ENCODE measurements around the gene CDH4. TPM values are rescaled to one million over a fixed set of nuclear protein-coding genes. Genes with fewer than 3 reads are reported as not detected.
"Not testable (repeated sequence)": the region's sequence is repeated elsewhere in the genome, so short reads cannot be mapped to it uniquely, and the experiment has no call there.

CDH4 gene
- polyA plus RNA-seq, 3 donors = 6.9 to 8.7 (median 7.9) TPM

GRCh38 chr20:61853073-61854005 lies 601.3 kb downstream of the CDH4 start:
- no peak for DNase-seq (ENCODE audit: extremely low read depth in 1 of 11, low read depth in 9 of 11, low spot score in 4 of 11)

- DNase-seq (ENCODE audit: extremely low read depth in 1 of 11, low read depth in 9 of 11, low spot score in 4 of 11) = not testable (repeated sequence)
Measured at GRCh38 chr20:61854538-61854937, 602.5 kb downstream of the CDH4 start.

GRCh38 chr20:61855286-61855685 lies 603.2 kb downstream of the CDH4 start:
- DNase-seq (ENCODE audit: extremely low read depth in 1 of 11, low read depth in 9 of 11, low spot score in 4 of 11) = no peak

- DNase-seq (ENCODE audit: extremely low read depth in 1 of 11, low read depth in 9 of 11, low spot score in 4 of 11) = no peak
Measured at GRCh38 chr20:61856626-61857413, 604.8 kb downstream of the CDH4 start.

GRCh38 chr20:61857414-61857775 lies 605.3 kb downstream of the CDH4 start:
- no peak for DNase-seq (ENCODE audit: extremely low read depth in 1 of 11, low read depth in 9 of 11, low spot score in 4 of 11)

- DNase-seq (ENCODE audit: extremely low read depth in 1 of 11, low read depth in 9 of 11, low spot score in 4 of 11) = no peak
Measured at GRCh38 chr20:61857884-61858283, 605.8 kb downstream of the CDH4 start.

- no peak for DNase-seq (ENCODE audit: extremely low read depth in 1 of 11, low read depth in 9 of 11, low spot score in 4 of 11)
Measured at GRCh38 chr20:61859767-61860166, 607.7 kb downstream of the CDH4 start.

GRCh38 chr20:61860260-61860987 lies 608.4 kb downstream of the CDH4 start:
- no peak for DNase-seq (ENCODE audit: extremely low read depth in 1 of 11, low read depth in 9 of 11, low spot score in 4 of 11)

- DNase-seq (ENCODE audit: extremely low read depth in 1 of 11, low read depth in 9 of 11, low spot score in 4 of 11) = no peak
Measured at GRCh38 chr20:61861054-61861841, 609.2 kb downstream of the CDH4 start.

GRCh38 chr20:61861858-61862257 lies 609.8 kb downstream of the CDH4 start:
- DNase-seq (ENCODE audit: extremely low read depth in 1 of 11, low read depth in 9 of 11, low spot score in 4 of 11) = no peak

GRCh38 chr20:61862881-61863280 lies 610.8 kb downstream of the CDH4 start:
- DNase-seq (ENCODE audit: extremely low read depth in 1 of 11, low read depth in 9 of 11, low spot score in 4 of 11) = no peak

GRCh38 chr20:61864481-61864880 lies 612.4 kb downstream of the CDH4 start:
- no peak for DNase-seq (ENCODE audit: extremely low read depth in 1 of 11, low read depth in 9 of 11, low spot score in 4 of 11)

GRCh38 chr20:61865353-61865752 lies 613.3 kb downstream of the CDH4 start:
- DNase-seq (ENCODE audit: extremely low read depth in 1 of 11, low read depth in 9 of 11, low spot score in 4 of 11) = no peak

- DNase-seq (ENCODE audit: extremely low read depth in 1 of 11, low read depth in 9 of 11, low spot score in 4 of 11) = no peak
Measured at GRCh38 chr20:61866165-61866564, 614.1 kb downstream of the CDH4 start.

GRCh38 chr20:61868006-61868405 lies 615.9 kb downstream of the CDH4 start:
- DNase-seq (ENCODE audit: extremely low read depth in 1 of 11, low read depth in 9 of 11, low spot score in 4 of 11) = no peak

- DNase-seq (ENCODE audit: extremely low read depth in 1 of 11, low read depth in 9 of 11, low spot score in 4 of 11) = no peak
Measured at GRCh38 chr20:61868466-61869090, 616.5 kb downstream of the CDH4 start.

GRCh38 chr20:61869750-61870507 lies 617.9 kb downstream of the CDH4 start:
- DNase-seq (ENCODE audit: extremely low read depth in 1 of 11, low read depth in 9 of 11, low spot score in 4 of 11) = no peak

- DNase-seq (ENCODE audit: extremely low read depth in 1 of 11, low read depth in 9 of 11, low spot score in 4 of 11) = no peak
Measured at GRCh38 chr20:61871160-61871559, 619.1 kb downstream of the CDH4 start.

Data from renal cortex interstitium (tissue), 11 donors.